Activated gamma-delta T cell treated with anti-CD3 and anti-CD28 coated beads, Interleukin-2, amount 50 U/mL, for 16 hours (primary cell): ENCODE data around the gene KCNN4.

ENCODE experiments used
- DNase-seq: peaks from one replicate; pipeline ENCODE4 v3.0.0-alpha.2; 2020; ENCODE audit warnings: low read depth

KCNN4 gene

GRCh38 chr19:43748205-43748594 lies 32.6 kb downstream of the KCNN4 start:
- no peak for DNase-seq

DNA sequence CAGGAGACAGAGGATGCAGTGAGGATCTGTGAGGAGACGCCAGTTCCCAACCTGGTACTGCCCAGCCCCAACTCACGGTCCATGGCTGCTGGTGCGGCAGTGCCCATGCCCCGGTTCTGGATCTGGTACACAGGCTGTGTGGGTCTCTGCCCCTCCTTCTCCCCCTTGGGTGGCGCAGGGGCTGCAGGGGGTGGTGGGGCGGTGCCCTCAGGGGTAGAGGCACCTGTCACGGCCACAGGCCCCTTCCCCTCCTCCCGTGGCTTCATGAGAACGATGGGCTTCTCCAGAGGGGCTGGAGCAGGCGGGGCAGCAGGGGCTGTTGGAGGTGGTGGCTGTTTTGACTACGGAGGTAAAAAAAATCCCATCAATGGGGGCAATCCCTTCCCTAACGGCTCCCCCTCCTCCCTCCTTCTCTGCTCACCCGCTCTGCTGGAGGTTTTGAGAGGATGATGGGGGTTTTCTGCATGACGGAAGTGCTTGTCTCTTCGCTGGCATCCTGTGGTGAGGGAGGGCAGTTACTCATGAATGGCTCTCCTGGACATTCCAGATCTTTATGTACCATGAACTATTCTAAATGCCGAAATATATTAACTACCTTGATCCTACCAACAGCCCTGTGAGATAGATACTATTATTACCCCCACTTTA lies 33.1 kb downstream of the KCNN4 start:
- DNase-seq: no peak

DNA sequence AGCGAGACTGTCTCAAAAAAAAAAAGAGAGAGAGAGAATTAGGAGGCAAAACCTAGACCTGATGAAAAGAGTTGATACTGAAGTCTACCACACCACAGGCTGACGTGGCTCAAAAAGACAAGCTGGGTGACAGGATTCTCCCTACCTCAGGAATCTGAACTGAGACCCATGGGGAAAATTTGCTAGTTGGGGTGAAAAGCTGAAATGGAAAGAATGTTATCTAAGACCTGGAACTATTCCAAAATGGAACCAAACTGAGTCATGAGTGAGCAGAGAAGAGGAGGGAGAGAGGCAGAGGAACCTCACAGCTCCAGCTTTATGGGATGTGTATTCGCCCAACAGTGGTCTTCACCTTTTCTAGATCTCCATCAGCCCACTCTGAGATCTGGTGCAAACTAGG lies 37.7 kb downstream of the KCNN4 start:
- no peak for DNase-seq

DNA sequence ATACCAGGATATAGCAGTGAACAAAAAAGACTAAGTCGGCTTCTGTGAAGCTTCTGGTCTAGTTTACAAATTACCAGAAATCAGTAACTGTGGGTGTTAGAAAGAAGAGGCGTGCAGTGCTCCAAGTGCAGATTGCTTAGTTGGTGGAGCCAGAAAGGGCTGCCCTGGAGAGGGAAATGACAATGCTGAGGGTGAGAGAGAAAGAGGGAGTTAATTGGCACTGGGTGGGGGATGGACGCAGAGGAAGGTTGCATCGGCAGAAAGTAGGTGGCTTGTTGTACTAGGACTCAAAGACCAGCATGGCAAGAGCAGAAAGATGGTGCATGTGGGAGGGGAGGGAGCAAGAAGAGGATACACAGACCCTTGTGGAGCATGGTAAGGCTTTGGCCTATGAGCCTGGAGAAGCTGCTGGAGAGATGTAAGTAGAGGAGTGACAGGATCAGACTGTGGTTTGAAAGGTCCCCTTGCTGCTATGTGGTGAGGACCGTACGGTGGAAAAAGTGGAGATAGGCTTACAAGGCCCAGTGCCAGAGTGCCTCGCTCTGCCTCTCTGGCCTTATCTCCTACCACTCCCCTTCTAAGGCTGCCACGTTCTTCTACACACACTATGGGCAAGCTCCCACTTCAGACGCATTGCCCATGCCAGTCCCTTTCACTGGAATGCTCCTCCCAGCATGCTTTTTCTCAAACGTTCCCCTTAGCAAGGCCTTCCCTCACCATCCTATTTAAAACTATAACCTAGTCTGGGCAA lies 39.5 kb downstream of the KCNN4 start:
- DNase-seq: no peak

DNA sequence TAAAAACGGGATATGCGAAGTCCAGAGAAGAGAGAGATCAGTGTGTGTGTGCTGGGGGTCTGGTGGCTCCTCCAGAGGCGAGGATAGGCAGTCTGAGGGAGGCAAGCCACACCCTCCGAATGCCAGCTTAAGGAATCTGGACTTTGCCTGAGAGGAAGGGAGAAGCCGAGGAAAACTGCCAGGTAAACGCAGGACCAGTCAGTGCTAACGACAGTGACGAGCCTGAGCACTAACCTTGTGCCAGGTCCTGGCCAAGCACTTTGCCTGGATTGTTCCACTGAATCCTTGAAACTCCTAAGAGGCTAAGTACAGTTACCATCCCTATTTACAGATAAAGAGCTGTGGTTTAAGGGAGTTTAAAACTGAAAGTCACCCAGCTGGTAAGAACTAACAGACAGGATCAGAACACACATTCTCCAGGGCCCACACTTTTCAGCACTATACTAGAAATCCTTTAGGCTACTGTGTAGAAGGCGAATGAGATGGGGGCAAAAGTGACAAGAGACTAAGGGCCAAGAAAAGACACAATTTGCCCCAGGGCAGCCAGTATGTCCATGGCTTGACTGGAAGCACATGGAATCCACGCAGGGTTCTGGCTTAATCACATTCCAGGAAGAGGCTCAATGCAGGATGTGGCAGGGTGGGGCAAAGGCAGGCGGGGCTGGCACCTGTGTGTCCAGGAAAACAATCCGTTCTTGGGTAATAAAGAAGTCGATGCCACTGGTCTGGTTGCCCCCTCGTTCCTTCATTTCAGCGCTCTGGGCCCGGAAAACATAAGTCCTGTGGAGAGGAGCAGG lies 41.1 kb downstream of the KCNN4 start:
- no peak for DNase-seq

DNA sequence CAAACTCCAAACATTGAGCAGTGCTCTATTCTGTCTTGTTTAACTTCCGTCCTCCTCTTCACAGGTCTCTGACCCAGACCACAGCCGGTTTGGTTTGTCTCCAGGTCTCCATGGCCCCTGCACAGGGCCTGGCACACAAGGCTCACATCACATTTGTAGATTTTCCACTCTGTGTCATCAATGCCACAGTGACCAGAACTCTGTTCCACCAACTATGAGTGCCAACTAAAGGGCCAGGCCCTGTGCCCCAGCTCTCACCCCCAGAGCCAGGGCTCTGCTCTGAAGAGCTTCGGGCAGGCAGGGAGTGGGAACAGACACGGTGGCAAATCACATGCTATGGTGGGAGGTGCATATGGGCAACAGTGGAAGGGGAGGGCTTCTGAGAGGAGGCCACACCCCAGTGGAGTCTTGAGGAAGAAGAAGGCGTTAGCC lies 42.0 kb downstream of the KCNN4 start:
- no peak for DNase-seq

GRCh38 chr19:43735957-43736356 lies 44.8 kb downstream of the KCNN4 start:
- no peak for DNase-seq

GRCh38 chr19:43735013-43735412 lies 45.8 kb downstream of the KCNN4 start:
- DNase-seq: no peak

DNA sequence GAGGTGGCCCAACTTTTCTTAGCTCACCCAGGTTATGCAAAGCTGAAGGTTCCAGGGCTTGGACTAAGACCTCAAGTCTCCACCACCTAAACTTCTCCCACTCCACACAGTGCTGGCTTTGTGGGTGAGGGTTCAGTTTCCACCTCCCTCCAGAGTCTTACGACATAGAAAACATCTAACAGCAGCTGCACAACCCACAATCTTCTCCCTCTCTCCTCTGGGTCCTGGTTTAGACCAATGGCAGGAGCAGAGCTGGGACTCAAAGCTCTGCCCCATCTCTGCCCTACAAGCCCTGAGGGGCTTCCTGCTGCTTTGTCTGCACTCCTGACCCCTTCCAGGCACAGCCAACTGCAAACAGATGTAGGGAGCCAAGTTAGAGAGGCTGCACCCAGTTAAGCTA lies 48.9 kb downstream of the KCNN4 start:
- DNase-seq: no peak

- DNase-seq: no peak
These were observed 49.4 kb downstream of the KCNN4 start for GRCh38 chr19:43731346-43731745.

DNA sequence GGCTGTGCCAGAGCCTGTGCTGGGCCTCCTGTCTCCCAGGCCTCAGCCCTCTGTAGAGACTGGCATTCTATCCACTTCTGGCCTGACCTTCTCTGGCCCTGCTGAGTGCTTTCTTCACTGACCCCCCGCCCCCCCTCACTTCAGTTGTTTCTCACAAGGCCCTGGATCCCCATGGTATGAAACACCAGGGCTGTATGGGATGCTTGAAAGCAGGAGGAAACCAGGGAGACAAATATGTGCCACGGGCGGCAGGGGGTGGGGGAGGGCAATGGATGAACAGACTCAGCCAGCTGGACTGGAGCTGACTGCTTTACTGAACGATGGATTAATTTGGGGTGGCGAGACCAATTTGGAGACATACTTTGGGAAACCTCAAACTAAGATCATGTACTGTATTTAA lies 50.9 kb downstream of the KCNN4 start:
- DNase-seq: no peak

DNA sequence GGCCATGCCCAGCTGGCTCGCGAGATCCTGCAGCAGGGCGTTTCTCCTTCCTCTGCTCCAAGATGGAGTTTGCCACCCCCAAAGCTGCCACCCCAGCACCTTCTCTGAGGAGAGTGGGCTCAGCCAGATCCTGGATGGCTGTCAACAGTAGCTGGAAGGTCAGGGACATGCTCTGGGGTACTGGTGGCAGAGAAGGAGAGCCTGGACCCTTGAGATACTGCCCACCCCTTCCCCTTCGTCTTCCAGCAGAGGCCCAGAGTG lies 53.2 kb downstream of the KCNN4 start:
- DNase-seq: no peak

DNA sequence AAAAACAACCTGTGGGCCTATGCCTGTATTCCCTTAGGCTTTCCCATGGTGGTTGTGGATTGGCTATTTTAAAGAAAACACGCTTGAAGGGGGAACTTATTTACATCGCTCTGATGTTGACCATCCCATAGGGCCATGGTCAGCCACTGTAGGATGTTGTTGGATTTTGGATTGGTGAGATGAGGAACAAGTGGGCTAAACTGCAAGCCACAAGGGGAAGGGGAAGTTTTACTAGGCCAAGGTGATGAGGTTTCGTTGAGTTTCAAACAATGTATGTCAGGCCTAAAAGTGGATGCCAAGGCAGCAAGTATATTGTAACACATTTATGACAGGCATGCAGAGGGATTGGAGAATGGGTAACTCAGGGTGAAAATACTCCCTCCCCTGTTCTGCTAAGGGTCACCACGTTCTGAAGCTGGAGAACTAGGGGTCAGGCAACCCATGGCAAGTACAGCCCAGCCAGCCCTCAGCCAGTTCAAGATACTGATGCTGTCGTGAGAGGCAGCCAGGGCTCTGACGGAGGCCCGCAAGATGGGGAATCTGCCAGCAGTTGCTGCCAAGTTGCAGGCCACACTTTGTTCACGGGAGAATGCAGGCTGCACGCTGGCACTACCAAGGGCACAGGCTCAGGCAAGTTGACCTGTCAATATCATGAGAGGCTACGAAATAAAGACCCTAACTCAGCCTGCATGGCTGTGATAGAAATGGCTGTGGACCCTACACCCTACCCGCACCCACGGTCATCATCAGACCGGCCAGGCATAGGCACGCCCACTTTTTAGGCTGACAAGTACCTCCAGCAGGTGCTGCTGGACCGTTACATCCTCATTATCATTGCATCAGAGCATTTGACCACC lies 53.8 kb downstream of the KCNN4 start:
- no peak for DNase-seq

DNA sequence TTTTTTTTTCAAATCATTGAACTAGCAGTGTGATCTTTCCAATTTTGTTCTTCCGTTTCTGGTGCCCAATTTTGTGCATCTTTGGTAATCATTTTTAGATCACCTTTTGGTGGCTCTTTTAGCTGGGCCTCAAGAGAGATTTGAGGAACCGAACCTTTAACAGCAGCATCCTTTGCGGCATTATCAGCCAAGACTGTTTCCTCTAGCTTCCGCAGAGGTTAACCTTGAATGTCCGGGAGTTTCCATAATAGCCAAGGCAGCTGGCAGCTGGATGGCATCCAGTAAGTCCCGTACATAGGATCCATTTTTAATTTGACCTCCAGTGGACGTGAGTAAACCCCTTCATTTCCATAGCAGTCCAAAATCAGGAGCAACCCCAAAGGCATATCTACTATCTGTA lies 55.3 kb downstream of the KCNN4 start:
- DNase-seq: no peak

- DNase-seq: no peak
These were observed 55.9 kb downstream of the KCNN4 start for GRCh38 chr19:43724896-43725295.

DNA sequence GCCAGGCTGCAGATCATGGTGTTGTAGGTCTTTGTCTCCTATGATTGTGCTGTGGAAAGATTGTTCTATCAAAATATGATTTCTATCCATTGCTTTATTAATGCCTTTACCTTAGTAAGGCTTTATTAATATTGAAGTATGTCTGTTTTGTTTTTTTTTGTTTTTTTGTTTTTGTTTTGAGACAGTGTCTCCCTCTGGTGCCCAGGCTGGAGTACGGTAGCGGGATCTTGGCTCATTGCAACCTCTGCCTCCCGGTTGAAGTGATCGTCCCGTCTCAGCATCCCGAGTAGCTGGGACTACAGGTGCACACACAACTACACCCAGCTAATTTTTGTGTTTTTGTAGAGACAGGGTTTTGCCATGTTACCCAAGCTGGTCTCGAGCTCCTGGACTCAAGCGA lies 57.2 kb downstream of the KCNN4 start:
- no peak for DNase-seq

- DNase-seq: no peak
These were observed 59.2 kb downstream of the KCNN4 start for GRCh38 chr19:43721469-43722048.

DNA sequence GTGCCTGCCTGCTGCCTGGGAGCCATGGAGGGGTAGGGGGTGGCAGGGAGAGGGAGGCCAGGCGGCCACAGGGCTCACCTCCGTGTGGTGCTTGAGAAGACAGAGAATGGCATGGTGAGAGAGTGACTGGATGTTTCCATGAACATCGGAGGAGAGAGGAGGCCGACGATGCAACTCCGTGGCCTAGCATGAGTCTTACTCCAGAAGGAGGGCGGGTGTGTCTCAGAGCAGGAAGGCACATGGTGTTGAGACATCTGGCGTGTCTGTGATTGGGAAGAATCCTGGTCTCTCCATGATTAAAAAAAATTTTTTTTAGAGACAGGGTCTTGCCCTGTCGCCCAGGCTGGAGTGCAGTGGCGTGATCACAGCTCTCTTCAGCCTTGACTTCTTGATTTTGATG lies 59.8 kb downstream of the KCNN4 start:
- DNase-seq: no peak

DNA sequence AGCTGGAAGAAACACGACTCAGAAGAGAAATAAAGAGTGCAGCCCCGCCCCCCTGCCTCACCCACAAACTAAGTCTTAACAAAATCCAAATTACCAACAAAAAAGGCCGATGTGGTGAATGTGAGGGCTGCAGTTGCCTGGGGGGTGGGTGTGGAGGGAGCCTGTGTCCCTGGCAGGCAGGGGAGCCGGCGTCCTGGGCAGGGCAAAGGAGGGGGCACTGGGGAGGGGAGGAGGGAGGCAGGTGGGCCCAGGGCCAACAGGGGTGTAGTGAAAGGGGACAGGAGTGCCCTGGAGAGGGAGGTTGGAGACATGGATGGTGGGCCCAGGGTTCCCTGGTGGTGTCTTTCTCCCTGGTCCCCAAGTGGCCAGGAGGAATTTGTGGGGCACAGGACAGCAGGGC lies 60.9 kb downstream of the KCNN4 start:
- no peak for DNase-seq

DNA sequence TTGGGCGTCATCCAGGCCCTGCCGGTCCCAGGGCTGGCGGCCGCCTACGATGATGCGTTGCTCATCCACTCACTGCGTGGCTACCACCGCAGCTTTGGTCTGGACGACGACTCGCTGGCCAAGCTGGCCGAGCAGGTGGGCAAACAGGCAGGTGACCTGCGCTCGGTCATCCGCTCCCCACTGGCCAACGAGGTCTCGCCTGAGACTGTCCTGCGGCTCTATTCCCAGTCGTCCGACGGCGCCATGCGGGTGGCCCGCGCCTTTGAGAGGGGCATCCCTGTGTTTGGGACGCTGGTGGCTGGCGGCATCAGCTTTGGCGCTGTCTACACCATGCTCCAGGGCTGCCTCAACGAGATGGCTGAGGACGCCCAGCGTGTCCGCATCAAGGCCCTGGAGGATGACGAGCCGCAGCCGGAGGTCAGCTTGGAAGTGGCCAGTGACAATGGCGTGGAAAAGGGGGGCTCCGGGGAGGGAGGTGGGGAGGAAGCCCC lies 61.4 kb downstream of the KCNN4 start:
- DNase-seq: no peak

- no peak for DNase-seq
These were observed 62.0 kb downstream of the KCNN4 start for GRCh38 chr19:43718627-43719377.
